Activated T-helper 1 cell treated with anti-CD3 and anti-CD28 coated beads, Interleukin-2, amount 50 U/mL, for 16 hours (primary cell): ENCODE results near the gene MIDN.
"Not testable (repeated sequence)": the region's sequence is repeated elsewhere in the genome, so short reads cannot be mapped to it uniquely, and the experiment has no call there.

Experiments used
- DNase-seq, 2 donors: peaks; one replicate each; pipeline ENCODE4 v3.0.0-alpha.2; 2020; ENCODE audit warnings: low read depth in 1 of 2, low spot score in 1 of 2

MIDN gene

GRCh38 chr19:1248139-1248785 is at the start of gene MIDN:
Gene MIDN, plus strand, starts transcription at chr19:1248583. Its CDS starts 1,714 bp downstream, at chr19:1250297.
- DNase-seq: no peak

- DNase-seq: no peak
Measured at GRCh38 chr19:1199531-1199930, 48.9 kb upstream of the MIDN start.

- not testable (repeated sequence) for DNase-seq
Measured at GRCh38 chr19:1200614-1201013, 47.8 kb upstream of the MIDN start.

DNA sequence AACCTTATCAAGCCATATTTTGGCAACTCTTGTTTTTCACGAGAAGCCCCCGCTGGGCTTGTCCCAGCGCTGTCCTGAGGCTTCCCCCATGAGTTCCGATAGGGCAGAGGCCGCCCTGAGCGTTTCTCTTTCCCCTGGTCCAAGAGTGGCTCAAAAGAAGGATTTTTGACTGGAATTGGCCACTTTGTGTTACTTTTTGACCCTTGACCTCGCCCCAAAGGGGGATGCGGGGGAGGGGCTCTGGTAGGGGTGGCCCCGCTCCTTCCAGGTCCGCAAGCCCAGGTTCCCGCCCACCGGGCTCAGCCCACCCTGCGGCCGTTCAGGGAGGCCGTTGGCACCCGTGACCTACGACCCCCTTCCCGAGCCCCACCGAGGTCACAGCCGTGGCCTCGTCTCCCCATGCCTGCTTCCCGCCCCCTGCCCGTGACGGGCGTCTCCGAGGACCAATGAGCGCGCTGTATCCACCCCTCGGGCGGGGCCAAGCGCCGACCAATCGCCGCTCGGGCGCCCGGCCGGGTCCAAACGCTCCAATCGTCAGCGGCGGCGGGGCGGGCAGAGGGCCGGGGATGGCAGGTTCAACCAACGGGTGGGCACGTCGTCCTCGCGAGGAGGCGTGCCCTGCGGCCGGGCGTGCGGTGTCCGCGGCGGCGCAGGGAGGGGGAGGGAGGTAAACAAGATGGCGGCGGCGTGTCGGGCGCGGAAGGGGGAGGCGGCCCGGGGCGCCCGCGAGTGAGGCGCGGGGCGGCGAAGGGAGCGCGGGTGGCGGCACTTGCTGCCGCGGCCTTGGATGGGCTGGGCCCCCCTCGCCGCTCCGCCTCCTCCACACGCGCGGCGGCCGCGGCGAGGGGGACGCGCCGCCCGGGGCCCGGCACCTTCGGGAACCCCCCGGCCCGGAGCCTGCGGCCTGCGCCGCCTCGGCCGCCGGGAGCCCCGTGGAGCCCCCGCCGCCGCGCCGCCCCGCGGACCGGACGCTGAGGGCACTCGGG is 43.0 kb upstream of the MIDN start, which contains the start of gene STK11:
Gene STK11, plus strand, starts transcription at position 665 of the 986 bp plus-strand sequence. CDS start 1,136 bp downstream, outside the sequence.
- peak; percentile 98 to 100 for DNase-seq

GRCh38 chr19:1206150-1206863 is 42.1 kb upstream of the MIDN start:
- no peak for DNase-seq

GRCh38 chr19:1206864-1207450 is 41.4 kb upstream of the MIDN start:
- no peak for DNase-seq

DNA sequence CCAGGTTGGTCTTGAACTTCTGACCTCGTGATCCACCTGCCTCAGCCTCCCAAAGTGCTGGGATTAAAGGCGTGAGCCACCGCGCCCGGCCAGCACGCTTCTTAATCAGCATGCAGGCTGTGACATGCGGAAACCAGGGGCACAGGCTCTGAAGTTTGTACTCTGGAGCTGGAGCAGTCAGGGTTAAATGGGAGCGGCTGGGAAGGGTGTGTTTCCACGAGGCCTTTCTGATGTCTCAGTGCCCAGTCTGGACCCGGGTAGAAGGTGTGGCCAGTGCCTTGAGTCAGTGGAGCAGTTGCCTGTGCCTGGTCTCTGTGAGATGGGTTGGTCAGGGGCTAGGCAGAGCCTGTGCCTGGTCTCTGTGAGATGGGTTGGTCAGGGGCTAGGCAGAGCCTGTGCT is 39.6 kb upstream of the MIDN start:
- DNase-seq: not testable (repeated sequence)

- DNase-seq: no peak
Measured at GRCh38 chr19:1210227-1210538, 38.2 kb upstream of the MIDN start.

DNA sequence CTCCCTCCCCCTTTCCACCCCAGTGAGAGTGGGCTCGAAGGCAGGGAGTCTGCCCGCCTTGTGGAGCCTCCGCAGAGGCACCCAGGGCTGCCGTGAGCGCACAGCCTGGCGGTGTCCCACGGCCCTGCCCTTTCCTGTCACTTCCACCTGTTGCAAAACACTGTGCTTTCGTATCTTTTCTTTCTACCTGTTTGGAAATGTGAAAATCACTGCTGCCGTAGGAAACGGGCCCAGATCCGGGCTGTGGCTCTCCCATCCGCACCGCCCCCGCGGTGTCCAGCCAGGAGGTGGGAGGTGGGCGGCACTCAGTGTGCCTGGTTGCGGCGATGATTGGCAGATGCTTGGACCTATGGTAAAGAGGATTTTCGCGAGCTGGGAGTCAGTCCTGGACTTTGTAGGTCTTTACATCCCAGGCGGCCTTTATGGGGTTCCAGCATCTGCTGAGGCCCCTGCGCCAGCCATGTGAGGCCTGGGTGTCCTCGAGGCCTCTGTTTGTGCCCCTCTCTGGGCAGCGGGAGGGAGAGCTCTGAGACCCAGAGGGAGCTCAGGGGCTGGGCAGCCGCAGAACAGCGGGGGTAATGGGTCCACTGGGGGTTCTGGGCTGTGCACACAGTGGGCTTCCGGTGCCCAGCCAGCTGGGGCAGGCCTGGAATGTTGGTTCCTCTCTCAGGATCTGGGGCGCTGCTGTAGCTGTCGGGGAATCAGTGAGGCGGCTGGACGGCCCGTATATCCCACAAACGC is 36.7 kb upstream of the MIDN start:
- DNase-seq: no peak

- DNase-seq: no peak
Measured at GRCh38 chr19:1213391-1214286, 34.7 kb upstream of the MIDN start.

DNA sequence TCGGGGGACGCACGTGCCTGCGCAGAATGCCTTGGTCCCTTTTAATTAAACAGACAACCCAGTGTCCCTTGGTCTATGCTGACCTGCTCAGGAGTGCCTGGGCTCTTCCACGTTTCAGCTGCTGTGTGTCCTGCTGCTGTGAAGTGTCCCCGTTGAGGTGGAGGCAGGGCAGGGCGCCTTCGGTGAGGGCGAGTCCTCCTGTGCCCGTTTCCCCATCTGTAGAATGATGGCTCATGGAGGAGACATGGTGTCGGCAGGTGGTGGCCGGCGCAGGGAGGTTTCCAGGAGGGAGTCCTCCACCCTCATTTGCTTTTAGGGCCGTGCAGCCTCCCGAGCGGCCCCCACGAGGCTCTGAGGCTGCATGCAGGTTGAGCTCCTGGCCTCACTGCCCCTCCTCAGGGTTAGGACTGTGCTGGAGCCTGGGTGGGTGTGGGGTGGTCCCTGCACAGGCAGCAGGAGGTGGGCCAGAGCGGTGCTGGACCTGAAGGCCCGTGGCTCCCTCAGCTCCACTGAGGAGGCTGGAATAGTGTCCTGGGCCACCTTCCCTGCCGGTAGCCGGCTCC is 34.0 kb upstream of the MIDN start:
- DNase-seq: no peak

DNA sequence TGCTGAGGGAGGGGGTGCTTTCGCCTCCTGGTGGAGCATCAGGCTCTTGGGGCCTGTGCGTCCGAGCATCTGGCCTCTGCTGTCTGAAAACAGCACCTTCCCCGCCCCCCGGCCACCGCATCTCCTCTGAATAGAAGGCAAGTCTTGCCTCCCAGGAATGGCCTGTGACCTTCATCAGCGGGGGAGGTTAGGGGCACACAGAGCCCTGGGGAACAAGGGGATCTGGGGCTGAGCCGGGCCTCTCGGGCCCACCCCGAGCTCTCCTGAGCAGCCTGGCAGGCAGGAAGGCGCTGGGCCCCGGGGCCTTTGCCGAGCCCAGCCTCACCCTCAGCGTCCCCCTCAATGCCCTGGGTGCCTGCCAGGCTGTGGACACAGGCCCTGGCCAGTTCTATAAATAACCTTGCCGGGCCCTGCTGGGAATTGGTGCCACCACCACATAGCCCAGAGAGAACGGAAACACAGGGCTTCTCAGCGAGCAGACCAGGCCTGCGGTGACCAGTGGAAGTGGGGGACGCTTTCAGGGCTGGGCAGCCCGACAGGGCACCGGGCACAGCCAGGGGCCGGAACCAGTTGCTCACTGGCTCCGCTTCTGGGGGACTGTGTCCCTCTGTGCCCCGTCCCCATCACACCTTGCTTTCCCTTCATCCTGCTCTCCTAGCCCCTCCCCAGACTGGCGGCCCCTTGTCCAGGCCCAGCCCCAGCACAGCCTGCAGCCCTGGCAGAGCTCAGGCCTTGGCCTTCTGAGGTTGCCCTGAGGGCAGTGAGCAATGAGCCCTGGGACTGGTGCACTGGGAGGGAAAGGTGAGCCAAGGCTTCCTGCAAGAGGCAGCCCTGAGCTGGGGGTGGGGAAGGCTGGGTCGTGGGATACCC is 33.3 kb upstream of the MIDN start:
- no peak for DNase-seq

DNA sequence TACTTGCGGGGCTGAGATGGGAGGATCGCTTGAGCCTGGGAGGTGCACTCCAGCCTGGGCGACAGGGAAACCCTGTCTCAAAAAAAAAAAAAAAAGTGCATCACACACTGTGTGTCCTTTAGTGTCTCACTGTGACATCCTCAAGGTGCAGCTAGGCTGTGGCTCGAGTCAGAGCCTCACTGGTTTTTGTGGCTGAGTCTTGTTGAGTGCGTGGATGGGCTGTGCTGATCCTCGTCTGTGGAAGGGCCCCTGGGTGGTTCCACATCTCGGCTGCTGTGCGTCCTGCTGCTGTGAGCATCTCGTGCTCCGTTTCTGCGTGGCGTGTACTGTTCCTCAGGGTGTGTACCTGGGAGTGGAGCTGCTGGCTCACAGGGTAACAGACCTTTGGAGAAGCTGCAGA is 31.6 kb upstream of the MIDN start:
- no peak for DNase-seq

DNA sequence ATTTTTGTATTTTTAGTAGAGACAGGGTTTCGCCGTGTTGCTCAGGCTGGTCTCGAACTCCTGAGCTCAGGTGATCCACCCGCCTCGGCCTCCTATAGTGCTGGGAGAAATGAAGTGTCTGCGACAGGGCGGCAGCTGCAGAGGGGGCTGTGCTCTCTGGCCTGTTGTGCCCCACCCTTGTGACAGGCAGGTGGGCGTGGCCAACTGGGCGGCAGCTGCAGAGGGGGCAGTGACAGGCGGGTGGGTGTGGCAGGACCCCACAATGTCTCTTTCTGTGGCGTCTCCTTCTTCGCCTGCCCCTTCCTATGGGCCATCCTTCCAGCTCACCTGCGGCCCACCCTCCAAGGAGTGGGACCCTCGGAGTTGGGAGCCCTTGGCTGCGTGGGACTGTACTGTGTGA is 31.0 kb upstream of the MIDN start:
- no peak for DNase-seq

- no peak for DNase-seq
Measured at GRCh38 chr19:1218751-1219567, 29.4 kb upstream of the MIDN start.

GRCh38 chr19:1219786-1220476 is 28.5 kb upstream of the MIDN start:
- no peak for DNase-seq

DNA sequence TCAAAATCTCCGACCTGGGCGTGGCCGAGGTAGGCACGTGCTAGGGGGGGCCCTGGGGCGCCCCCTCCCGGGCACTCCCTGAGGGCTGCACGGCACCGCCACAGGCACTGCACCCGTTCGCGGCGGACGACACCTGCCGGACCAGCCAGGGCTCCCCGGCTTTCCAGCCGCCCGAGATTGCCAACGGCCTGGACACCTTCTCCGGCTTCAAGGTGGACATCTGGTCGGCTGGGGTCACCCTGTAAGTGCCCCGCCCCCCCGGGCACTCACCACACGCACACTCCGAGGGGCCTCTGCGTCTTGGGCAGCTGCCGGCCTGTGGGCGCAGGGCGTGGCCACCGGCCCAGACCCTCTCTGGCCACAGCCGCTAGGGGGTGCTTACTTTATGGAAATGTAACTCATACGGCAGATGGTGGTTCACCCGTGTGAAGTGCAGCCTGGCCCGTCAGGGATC is 27.9 kb upstream of the MIDN start:
- DNase-seq: no peak
